ENCODE results near the gene LPAR1.

LPAR1 gene

DNA sequence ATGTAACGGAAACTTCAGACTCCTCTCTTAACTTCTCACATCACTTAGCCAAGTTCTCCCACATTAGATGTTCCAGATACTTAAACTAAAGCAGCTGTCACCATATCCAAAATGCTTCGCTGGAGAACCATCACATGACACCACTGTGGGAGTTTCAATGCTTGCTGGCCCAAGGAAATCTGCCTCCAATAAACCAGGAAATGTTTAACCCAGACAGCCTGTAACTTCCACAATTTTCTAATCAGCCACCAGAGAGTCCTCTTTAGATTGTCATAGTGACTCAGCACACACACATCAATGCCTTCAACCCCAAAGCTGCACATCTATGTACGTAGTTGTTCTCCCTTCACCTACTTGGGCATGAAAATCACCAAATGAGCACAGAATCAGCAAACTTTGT is 118.7 kb downstream of the LPAR1 start:
- no peaks in the 10 kb centered on the region for H3K9me2 ChIP-seq (replicated peaks; ENCODE audit: low read depth, low read length)
- H3K4me1 ChIP-seq (ENCODE audit: insufficient read depth, low read length, poor library complexity, severe bottlenecking): no peaks in the 10 kb centered on the region
- TF ChIP-seq, protein P1, sequence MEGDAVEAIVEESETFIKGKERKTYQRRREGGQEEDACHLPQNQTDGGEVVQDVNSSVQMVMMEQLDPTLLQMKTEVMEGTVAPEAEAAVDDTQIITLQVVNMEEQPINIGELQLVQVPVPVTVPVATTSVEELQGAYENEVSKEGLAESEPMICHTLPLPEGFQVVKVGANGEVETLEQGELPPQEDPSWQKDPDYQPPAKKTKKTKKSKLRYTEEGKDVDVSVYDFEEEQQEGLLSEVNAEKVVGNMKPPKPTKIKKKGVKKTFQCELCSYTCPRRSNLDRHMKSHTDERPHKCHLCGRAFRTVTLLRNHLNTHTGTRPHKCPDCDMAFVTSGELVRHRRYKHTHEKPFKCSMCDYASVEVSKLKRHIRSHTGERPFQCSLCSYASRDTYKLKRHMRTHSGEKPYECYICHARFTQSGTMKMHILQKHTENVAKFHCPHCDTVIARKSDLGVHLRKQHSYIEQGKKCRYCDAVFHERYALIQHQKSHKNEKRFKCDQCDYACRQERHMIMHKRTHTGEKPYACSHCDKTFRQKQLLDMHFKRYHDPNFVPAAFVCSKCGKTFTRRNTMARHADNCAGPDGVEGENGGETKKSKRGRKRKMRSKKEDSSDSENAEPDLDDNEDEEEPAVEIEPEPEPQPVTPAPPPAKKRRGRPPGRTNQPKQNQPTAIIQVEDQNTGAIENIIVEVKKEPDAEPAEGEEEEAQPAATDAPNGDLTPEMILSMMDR (conservative IDR thresholded peaks at IDR 0.05; ENCODE audit: low read length): no peak
- TF ChIP-seq EZH2phosphoT487 (IDR thresholded peaks at IDR 0.05; ENCODE audit: borderline replicate concordance): no peak
- H3F3A ChIP-seq (ENCODE audit: low read depth): no peaks in the 10 kb centered on the region
- no peaks in the 10 kb centered on the region for H3K79me2 ChIP-seq (ENCODE audit: insufficient read depth, low read length)
- H3K27me3 ChIP-seq (ENCODE audit: insufficient read depth, low read length, poor library complexity, severe bottlenecking): no peaks in the 10 kb centered on the region
- H3K4me2 ChIP-seq (ENCODE audit: low read depth, low read length, poor library complexity, severe bottlenecking): no peak overlapping the region
- H2AFZ ChIP-seq (ENCODE audit: low read length): no peak overlapping the region
- H3K4me3 ChIP-seq (ENCODE audit: low read length, poor library complexity, severe bottlenecking): no peak overlapping the region
- H4K20me1 ChIP-seq (ENCODE audit: insufficient read depth, low read length, poor library complexity, severe bottlenecking): no peaks in the 10 kb centered on the region
- H3K36me3 ChIP-seq (ENCODE audit: insufficient read depth, low read length): no peaks in the 10 kb centered on the region
- no peaks in the 10 kb centered on the region for H3K9me3 ChIP-seq (ENCODE audit: insufficient read depth, low read depth, low read length)
- no peak overlapping the region for H3K9ac ChIP-seq (ENCODE audit: low read depth, low read length, poor library complexity, severe bottlenecking)

DNA sequence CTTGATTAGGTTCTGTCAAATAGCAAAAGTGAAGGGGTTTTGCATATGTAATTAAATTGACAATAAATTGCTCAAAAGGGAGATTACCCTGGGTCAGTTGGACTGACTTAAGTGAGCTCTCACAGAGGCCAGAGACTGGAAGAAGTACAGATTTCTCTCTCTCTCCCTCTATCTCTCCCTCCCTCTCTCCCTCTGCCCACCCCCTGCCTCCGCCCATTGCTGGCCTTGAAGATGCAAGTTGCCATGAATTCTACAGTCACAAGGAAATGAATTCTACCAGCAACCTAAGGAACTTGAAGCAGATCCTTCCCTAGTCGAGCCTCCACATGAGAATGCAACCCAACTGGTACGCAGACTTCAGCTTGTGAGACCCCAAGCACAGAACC is 119.2 kb downstream of the LPAR1 start:
- H3K36me3 ChIP-seq (ENCODE audit: insufficient read depth, low read length): no peaks in the 10 kb centered on the region
- no peak overlapping the region for H3K4me2 ChIP-seq (ENCODE audit: low read depth, low read length, poor library complexity, severe bottlenecking)
- no peak overlapping the region for H2AFZ ChIP-seq (ENCODE audit: low read length)
- H4K20me1 ChIP-seq (ENCODE audit: insufficient read depth, low read length, poor library complexity, severe bottlenecking): no peaks in the 10 kb centered on the region
- no peak overlapping the region for H3K9ac ChIP-seq (ENCODE audit: low read depth, low read length, poor library complexity, severe bottlenecking)
- no peaks in the 10 kb centered on the region for H3K4me1 ChIP-seq (ENCODE audit: insufficient read depth, low read length, poor library complexity, severe bottlenecking)
- H3K79me2 ChIP-seq (ENCODE audit: insufficient read depth, low read length): no peaks in the 10 kb centered on the region
- H3K27me3 ChIP-seq (ENCODE audit: insufficient read depth, low read length, poor library complexity, severe bottlenecking): no peaks in the 10 kb centered on the region
- no peak overlapping the region for H3K4me3 ChIP-seq (ENCODE audit: low read length, poor library complexity, severe bottlenecking)
- no peaks in the 10 kb centered on the region for H3K9me3 ChIP-seq (ENCODE audit: insufficient read depth, low read depth, low read length)
- TF ChIP-seq, protein P1 (conservative IDR thresholded peaks at IDR 0.05; ENCODE audit: low read length): no peak
- TF ChIP-seq EZH2phosphoT487 (IDR thresholded peaks at IDR 0.05; ENCODE audit: borderline replicate concordance): no peak
- H3K9me2 ChIP-seq (replicated peaks; ENCODE audit: low read depth, low read length): no peaks in the 10 kb centered on the region
- no peaks in the 10 kb centered on the region for H3F3A ChIP-seq (ENCODE audit: low read depth)

DNA sequence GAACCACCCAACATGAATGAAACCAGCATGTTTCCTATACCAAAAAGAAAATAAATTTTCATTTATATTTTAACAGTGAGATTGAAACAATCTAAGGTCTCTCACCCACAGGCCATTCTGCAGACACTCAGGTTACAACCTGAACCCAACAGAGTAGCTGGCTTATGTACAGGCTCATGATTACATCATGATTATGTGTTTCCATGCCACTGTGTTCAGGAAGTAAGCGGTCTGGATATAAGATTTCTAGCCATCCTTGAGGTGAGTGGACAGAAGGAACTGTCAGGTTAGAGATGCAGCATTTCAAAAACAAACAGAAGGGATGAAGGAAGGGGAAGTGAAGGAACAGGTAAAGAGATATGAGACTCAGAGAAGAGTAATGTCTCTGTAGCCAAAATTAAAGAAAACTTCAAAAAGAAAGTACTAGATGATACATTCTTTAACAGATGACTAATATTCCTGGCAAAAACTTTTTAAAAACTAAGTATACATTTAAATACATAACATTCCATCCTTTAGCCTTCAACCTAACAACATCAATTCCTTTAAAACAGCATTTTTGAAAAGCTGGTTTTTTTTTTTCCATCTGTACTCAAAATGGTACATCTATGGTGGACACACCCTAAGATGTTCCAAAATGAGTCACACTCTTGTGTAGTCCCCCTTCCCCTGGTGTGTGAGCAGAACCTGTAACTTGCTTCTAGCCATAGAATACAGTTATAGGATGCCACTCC is 119.8 kb downstream of the LPAR1 start:
- H3F3A ChIP-seq (ENCODE audit: low read depth): no peaks in the 10 kb centered on the region
- no peak overlapping the region for H3K4me2 ChIP-seq (ENCODE audit: low read depth, low read length, poor library complexity, severe bottlenecking)
- no peaks in the 10 kb centered on the region for H3K36me3 ChIP-seq (ENCODE audit: insufficient read depth, low read length)
- no peaks in the 10 kb centered on the region for H3K4me1 ChIP-seq (ENCODE audit: insufficient read depth, low read length, poor library complexity, severe bottlenecking)
- no peaks in the 10 kb centered on the region for H4K20me1 ChIP-seq (ENCODE audit: insufficient read depth, low read length, poor library complexity, severe bottlenecking)
- H3K79me2 ChIP-seq (ENCODE audit: insufficient read depth, low read length): no peaks in the 10 kb centered on the region
- H3K27me3 ChIP-seq (ENCODE audit: insufficient read depth, low read length, poor library complexity, severe bottlenecking): no peaks in the 10 kb centered on the region
- H3K9ac ChIP-seq (ENCODE audit: low read depth, low read length, poor library complexity, severe bottlenecking): no peak overlapping the region
- H3K9me3 ChIP-seq (ENCODE audit: insufficient read depth, low read depth, low read length): no peaks in the 10 kb centered on the region
- H3K4me3 ChIP-seq (ENCODE audit: low read length, poor library complexity, severe bottlenecking): no peak overlapping the region
- TF ChIP-seq, protein P1 (conservative IDR thresholded peaks at IDR 0.05; ENCODE audit: low read length): no peak
- TF ChIP-seq EZH2phosphoT487 (IDR thresholded peaks at IDR 0.05; ENCODE audit: borderline replicate concordance): no peak
- no peaks in the 10 kb centered on the region for H3K9me2 ChIP-seq (replicated peaks; ENCODE audit: low read depth, low read length)
- no peak overlapping the region for H2AFZ ChIP-seq (ENCODE audit: low read length)
